Measurements from ENCODE around the gene TRIM2.

TRIM2 gene

GRCh38 chr4:153222707-153223426, 18.6 kb downstream of the TRIM2 start:
- DNase-seq (ENCODE audit: low spot score), result peak; percentile 34

GRCh38 chr4:153223427-153223801, 19.2 kb downstream of the TRIM2 start:
- DNase-seq (ENCODE audit: low spot score), result no peak

DNA sequence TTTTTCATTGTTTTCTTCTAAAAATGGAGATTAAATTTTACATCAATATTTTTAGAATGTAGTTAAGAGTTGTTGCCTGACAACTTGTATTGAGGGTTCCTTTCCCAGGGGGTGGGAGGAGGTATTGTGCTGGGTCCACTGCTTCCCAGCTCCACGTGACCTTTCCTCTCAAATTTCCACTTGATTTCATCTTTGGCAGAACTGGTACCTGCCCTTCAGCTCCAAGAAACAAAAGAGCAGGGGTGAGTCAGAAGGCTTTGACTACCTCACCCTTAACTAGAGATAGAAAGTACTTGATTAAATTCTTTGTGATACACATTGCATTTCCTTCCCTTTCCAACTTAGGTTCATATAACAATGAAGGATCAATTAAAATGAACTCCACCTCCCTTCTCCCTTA, 19.7 kb downstream of the TRIM2 start:
- DNase-seq (ENCODE audit: low spot score), result peak; percentile 65

- no peak for DNase-seq (ENCODE audit: low spot score)
Measured at GRCh38 chr4:153224474-153224873, 20.2 kb downstream of the TRIM2 start.

DNA sequence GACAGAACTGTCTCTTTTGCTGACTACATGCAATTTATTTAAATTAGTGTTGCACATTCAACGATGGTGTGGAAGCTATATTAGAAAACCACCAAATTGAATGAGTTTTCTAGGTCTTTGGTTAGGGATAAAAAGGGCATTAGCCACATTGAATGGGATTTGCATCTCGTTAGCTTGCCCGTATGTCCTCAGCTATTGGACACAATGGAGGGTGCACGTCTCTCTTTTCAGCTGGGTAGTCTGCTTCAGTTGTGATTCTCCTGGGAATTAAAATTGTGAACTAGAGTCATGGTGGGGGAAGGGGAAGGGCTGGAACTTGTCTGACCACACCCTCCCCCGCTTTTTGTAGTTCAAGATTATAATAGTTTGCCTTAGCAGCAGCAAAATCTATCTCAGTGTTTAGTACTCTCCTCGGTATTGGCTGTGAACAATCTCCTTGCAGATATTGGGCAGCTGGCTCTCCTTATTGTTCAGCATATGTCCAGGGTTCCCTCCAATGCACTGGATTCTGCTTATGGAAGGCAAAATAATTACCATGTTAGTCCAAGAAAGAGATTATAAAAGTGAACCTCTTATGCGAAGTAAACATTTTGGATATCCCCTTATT, 23.3 kb downstream of the TRIM2 start:
- DNase-seq (ENCODE audit: low spot score), result no peak

GRCh38 chr4:153228512-153229140, 24.4 kb downstream of the TRIM2 start:
- DNase-seq (ENCODE audit: low spot score), result no peak

DNA sequence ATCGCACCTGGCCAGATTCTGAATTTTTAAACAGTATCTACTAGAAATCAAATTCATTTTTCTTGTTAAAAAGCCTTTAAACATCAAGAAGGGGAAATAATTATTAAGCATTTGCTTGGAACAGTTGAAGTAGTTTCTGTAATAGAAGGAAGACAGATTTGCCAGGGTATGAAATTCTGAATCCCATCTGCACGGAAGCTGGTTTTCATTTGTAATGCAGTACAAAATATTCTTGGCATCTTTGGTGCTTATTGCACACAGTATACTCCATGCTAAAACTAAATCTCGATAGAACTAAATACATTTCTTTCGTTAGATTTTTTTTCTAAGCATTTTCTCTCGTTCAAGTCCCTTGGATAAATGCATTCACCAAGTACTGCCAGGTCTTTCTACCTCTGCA, 25.3 kb downstream of the TRIM2 start:
- no peak for DNase-seq (ENCODE audit: low spot score)

GRCh38 chr4:153232768-153233167, 28.5 kb downstream of the TRIM2 start:
- DNase-seq (ENCODE audit: low spot score), result no peak

- peak; percentile 33 for DNase-seq (ENCODE audit: low spot score)
Measured at GRCh38 chr4:153233761-153234371, 29.6 kb downstream of the TRIM2 start.

DNA sequence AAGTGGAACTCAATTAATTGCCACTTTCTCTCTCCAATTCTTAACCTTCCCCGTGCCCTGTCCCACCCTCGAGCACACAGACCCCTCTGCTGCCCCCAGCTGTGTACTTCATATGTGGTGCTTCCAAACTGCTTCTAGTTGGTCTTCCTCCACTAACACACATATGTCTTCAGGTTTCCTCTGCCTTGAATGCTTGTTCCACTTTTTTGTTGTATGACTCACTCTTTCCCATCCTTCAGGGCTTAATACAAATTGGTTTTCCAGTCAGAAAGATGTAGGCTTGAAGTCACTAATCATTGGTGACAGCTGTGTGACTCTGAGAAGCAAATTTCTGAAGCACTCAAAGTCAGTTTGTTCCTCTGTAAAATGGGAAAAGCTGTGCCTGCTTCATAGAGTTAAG, 30.6 kb downstream of the TRIM2 start:
- DNase-seq (ENCODE audit: low spot score), result no peak

- no peak for DNase-seq (ENCODE audit: low spot score)
Measured at GRCh38 chr4:153238135-153238919, 34.1 kb downstream of the TRIM2 start.

DNA sequence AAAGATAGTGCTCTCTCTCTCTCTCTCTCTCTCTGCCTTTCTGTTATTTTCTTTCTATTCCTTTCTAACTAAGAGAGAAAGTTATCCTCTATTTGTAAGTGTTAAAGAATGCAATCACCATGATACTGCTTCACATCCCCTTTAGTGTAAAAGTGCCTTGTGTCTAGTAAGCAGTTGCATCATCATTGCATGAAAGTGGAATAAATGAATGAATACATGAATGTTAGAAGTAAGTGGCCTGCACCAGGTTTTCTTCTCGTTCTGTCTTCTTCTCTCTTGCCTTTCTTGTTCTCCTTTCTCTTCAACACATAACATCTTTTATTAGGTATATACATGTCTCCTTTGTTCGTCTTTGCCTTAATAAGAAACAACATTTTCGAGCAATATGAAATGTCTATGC, 35.2 kb downstream of the TRIM2 start:
- DNase-seq (ENCODE audit: low spot score), result no peak

DNA sequence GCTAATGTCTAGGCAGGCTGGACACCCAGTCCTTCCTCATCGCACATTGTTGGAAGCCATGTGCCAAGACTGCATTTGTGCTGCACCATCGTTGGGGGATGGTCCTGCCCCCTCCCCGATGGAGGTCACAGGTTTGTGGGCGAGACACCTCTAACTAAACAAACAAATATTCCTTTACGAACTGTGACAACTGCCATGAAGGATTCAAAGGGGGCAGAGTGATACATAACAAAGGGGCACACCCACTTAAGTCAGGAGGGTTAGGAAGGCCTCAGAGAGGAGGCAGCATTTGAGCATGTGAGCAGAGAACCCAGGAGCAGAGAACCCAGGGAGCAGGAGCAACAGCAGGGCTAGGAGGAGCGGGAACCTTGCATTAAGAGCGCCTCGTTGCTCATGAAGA, 37.1 kb downstream of the TRIM2 start:
- DNase-seq (ENCODE audit: low spot score), result no peak

DNA sequence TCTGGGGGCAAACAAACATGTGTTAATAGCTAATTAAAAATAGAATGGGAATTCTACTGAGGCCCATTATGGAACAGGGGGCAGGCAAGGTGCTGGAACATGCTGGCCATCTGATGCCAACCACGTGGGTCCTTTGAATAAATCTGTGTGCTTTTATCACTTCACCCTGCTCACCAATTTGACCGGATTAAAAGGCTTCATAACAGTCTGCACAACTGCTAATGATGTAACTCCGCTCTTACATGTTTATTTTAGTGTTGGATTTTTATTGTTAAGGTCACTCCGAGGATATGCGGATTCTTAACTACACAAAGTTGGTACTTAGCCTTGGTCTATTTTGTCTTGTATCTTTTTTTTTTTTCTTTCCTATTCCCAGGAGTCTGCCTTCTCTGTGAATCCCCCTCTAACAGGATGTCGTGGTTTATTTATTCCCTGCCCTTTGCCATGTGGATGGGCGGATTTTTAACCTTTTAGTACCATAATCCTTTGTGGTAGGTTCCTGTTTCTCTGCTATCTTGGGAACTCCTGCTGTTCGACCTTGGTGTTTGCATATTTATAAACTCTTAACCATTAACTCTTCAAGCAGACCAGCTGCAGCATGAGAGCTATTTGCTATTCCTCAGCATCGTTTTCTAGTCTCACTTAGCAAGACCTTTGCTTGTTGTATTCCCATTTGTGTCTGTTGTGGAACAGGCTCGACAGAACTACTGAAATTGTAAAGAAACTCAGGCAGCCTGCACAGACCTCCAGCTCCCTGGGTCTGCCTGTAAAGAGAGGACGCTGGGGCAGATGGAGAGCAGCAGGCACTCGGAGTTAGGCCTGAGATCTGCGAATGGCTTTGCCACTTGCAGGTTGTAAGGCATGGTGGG, 38.0 kb downstream of the TRIM2 start:
- DNase-seq (ENCODE audit: low spot score), result no peak

GRCh38 chr4:153242839-153243324, 38.6 kb downstream of the TRIM2 start:
- DNase-seq (ENCODE audit: low spot score), result no peak

- no peak for DNase-seq (ENCODE audit: low spot score)
Measured at GRCh38 chr4:153243468-153243867, 39.2 kb downstream of the TRIM2 start.

- no peak for DNase-seq (ENCODE audit: low spot score)
Measured at GRCh38 chr4:153244969-153245368, 40.7 kb downstream of the TRIM2 start.

- no peak for DNase-seq (ENCODE audit: low spot score)
Measured at GRCh38 chr4:153245775-153246174, 41.5 kb downstream of the TRIM2 start.

DNA sequence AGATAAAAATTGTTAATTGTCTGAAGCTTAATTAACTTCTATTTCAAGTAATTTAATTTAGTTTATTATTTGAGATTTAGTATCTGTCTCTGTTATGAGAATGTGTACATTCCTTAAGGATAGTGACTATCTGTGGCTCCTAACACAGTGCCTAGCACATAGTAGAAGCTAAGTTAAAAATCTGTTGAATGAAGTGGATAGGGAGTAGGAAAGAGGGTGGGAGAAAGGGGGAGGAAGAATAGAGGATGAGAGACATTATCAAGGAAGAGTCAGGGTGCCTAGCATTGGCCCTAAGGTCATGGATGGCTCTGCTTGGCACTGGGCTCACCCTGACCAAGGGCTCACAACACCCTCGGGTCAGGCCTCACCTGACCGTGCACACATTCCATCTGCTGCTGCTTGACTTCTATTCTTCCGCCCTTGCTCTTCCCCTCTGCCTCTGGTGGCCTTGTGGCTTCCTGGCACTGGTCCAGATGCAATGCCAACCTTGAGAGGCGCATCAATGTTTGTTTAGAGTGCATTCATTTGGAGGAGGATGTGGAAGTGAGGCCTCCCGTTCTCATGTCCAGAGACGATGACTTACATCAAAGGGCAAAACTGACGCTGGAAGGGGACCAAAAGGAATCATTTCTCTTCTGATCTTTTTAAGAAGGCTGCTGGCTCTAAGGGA, 42.3 kb downstream of the TRIM2 start:
- no peak for DNase-seq (ENCODE audit: low spot score)

DNA sequence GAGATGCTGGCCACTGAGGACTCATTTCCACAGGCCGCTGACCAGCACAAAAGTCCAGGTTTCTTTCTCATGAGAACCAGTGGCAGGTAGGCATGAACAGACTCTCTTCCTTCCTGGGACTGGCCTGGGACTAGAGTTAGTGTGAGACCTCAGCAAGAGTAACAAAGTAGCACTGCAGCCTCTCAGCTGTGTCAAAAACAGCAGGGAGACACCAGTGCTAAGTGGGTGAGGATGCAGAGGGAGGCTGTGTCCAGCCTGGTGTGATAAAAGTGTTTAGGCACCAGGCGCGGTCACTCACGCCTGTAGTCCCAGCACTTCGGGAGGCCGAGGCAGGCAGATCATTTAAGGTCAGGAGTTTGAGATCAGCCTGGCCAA, 42.9 kb downstream of the TRIM2 start:
- no peak for DNase-seq (ENCODE audit: low spot score)

All from LoVo (cell line).